Activated CD4-positive, alpha-beta T cell treated with anti-CD3 and anti-CD28 coated beads for 1 hour (primary cell): ENCODE results near the gene MCUB.
A peak's percentile ranks its signal among the peaks of the same experiment; 100 is the strongest.

Experiments used
- DNase-seq: peaks from one replicate; pipeline ENCODE4 v3.0.0-alpha.2; 2020

MCUB gene

DNA sequence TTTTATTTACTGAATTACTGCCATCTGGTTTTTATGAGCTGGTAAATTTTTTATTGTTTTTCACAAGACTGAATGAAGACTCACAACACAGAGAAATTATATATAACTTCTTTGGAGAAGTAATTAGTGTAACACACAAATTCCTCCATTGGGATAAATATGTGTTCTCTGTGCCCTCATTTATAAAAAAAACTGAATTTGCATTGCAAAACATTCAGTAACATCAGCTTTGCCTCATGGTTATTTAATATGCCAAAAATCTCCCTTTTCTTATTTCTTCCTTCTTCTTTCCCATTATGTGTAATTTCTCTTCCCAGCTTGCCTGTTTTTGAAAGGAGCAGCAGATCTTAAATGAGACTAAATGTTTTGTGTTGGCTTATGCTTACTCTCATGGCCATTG is 124.7 kb downstream of the MCUB start:
- no peak for DNase-seq

DNA sequence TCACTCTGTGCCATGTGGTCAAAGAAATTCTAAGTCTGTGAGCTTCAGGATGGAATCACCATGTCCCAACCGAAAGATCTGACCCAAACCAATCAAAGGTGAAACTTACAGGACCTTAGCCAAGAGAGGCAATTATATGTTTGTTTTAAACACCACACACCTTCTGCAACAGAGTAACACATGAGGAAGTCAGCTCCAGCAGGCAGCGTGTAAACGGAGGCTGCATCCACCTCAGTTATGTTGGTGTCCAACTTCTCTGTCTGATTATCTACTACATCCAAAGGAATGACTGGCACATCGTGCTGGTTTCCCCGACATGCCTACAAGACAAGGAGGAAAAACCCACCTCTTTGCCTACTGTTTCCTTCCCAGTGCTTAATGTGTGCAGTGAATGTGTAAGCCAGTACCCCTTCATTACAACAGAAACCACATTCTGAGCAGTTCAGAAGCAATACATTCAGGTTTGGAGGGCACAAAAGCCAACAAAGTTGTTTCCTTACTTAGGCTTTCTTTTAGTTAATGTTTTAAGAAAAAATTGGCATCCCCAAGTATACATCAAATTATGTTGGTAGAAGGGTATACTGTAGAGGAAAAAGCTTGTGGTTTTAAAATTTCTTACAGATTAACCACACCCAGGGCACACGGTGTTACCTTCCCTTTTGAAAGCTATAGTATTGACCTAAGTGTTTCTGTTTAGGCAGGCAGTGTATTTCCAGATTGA is 130.8 kb downstream of the MCUB start:
- DNase-seq: no peak

DNA sequence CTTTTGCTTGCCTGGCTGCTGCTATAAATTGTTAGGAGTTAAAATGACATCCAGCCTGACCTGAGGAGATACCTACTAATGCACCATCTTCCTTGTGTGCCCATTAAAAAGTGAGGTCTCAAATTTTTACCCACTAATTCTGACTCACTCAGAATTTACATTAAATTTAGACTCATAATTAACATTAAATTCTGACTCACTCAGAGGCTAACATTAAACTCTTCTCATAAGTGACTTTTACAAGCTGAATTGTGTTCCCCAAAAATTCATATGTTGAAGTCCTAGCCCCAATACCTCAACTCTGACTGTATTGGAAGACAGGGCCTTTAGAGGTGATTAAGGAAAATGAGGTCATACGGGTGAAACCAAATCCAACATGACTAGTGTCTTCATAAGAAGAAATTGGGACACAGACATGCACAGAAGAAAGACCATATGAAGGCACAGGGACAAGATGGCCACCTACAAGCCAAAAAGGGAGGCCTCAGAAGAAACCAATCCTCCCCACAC is 131.4 kb downstream of the MCUB start:
- no peak for DNase-seq

DNA sequence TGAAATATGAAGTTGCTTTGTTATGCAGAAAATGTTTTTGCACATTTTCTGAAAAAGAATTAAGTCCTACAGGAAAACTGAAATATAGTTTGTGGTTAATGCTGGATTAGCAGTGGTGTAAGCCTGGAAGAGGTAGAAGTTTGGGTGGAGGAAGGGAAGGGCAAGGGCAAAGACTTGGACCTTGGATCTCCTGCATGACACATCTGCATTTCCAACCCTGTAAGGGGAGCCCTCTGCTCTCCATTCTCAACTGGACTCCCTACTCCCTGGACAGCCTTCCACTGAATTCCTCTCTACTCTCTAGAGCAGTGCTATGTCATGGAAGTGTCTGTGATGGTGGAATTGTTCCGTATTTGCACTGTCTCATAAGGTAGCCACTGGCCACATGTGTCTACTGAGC is 138.6 kb downstream of the MCUB start:
- no peak for DNase-seq

DNA sequence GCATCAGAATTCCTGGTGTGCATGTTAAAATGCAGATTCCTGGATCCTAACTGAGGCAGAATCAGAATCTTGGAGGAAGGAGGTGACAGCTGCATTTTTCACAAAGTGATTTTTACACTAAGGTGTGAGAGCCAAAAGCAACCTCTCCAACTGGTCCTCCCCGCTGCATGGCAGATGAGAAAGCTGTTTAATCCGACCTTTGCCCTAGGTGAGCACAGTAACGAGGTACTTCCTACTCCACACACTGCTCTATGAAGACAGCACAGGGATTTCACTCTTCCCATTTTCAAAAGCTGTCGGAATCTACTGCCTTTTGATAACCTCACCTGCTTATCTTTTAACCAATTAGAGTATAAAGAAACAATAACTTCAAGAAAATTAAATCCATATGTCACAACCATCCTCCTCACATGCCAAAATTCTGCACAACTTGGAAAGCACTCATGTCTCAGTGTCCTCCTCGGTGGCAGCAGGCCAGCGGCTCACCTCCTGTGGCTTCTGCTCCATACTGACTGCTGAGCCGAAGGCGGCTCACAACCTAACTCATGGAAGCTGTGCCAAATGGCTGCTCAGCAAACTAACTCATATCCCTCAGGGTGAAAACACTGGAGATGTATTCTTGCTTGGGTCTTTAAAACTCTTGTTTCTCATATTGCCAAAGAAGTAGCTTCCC is 139.6 kb downstream of the MCUB start:
- no peak for DNase-seq

DNA sequence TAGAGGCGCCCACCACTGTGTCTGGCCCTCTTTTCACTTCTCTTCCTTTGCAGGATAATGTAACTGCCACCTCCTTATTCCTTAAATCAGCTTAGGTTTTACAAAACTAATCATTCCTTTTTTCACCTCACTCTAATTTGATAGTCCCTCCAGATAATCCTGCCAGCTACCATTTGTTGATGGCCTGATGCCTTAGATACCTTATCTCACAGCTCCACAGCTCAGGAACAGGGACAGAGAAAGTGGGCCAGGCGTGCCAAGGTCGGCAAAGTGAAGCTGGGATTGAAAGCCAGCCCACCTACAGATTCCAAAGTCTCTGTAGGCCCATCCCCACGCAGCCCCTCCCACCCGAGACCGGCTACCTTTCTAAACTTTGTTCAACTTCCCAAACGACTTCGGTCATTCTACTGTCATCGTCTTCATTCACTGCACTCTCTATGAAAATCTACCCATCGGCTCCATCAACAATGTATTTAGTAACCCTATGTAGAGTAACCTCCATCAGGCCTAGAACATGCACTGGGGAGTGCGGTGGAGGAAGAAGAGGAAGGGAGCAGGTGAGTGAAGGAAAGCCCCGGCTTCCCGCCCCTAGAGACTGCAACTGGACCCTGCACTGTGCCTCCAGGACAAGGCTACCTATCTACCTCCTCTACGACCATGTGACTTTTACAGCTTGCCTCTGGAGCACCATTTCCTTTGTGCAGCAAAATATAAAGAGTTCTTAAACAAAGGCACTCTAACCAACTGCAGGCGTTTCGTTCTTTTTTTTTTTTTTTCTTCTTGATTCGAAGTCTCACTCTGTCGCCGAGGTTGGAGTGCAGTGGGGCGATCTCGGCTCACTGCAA is 141.7 kb downstream of the MCUB start:
- no peak for DNase-seq

DNA sequence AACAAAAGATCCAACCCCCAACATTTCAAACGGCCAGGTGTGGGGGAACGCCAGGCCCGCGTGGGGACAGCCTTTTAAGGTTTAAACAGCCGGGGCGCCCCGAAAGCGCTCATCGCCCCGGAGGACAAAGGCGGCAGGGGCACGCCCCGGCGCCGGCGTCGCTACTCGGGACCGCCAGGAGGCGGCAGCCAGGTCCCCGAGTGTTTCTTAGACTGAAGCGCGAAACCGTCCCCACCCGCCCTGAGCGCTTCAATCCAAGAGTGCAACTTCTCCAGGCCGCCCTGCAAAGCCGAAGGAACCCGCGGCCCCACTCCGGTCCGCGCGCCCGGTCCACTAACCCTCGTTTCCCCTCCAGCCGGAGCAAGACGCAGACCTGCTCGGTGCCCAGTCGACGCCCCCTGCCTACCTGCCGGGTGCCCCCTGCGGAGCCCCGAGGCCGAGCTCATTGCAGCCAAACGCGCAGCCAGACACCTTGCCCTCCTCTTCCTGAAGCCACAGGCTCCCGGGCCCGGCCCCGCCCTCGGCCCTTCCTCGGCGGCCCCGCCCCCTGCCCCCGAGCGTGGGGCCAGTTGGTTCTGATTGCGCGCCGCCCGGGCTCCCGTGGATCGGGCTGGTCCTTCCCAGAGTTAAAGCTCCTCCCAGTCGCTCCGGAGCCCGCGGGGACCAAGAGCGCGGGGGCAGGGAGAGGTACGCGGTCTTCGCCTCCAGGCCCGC is 143.1 kb downstream of the MCUB start, which contains the start of gene CASP6:
Gene CASP6 (minus strand): TSS at position 496 of the 714 bp plus-strand sequence. CDS start 50 bp downstream, at position 446.
- DNase-seq: peak; percentile 62

DNA sequence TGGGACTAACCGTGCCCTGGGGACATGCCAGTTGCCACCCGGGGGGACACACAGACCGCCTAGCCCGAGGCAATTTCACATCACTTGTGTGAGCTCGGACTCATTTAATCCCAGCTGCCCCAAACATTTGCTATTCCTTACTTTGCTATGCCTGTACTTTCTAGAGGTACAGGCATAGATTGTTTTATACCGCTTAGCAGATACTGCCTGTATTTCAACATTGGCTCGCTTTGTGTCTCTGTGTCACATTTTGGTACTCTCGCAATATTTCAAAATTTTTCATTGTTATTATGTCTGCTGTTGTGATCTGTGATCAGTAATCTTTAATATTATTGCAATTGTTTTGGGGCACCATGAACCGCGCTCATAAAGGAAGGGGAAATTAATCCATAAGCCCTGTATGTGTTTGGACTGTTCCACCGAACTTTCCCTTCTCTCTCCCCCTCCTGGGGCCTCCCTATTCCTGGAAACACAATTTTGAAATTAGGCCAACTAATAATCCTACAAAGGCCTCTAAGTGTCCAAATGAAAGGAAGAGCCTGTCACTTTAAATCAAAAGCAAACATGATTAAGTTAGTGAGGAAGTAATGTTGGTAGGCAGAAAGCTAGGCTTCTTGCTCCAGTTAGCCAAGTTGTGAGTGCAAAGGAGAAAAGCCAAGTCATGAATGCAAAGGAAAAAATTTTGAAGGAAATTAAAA is 143.8 kb downstream of the MCUB start:
- no peak for DNase-seq

DNA sequence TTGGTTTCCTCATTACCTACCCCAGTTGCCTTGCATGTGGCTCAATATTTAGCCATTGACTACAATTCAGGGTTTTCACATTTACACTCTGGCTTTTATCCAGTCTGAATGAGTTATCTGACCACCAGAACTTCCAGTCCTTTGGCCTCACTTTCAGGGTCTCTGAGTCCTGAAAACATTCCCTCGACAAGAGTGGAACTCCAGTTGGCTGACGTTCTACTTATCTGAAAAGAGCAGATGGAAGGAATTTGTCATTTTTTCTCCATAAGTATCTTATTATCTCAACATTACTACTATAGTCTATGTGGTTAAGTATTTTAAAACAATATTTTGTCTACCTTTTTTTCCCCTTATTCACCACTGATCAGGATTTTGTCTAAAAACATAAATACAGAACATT is 148.4 kb downstream of the MCUB start:
- no peak for DNase-seq

DNA sequence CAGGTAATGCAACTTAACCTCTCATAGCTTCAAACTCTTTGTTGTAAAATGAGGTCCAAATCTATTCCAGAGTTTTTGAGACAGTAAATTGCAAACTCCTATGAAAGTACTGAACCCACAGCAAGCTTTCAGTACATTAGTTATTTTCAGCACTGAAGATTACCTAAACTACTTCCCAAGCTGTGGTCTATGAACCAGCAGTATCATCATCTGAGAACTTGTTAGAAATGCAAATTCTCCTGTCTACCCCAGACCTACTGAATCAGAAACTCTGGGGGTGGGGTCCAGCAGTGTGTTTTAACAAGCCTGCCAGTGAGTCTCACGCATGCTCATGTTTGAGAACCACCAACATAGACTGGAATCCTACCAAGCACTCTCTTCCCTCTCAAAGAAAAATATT is 148.9 kb downstream of the MCUB start:
- no peak for DNase-seq

DNA sequence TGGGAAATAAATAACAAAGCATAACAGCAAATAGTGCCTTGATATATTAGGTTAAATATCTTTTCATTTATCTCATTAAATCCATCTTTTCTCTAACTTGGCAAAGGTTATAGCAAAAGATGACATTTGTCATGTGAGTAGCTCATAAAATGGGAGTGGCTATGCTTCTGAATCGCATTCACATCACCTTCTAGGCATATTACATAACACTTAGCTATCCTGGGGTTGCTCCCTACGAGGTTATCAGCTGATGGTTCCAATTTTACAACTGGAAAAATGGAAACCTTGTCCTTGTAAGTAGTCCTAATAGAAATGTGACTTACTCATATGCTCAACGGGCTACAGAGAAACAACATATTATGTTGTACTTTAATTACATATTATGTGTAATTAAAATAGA is 153.5 kb downstream of the MCUB start:
- DNase-seq: no peak

DNA sequence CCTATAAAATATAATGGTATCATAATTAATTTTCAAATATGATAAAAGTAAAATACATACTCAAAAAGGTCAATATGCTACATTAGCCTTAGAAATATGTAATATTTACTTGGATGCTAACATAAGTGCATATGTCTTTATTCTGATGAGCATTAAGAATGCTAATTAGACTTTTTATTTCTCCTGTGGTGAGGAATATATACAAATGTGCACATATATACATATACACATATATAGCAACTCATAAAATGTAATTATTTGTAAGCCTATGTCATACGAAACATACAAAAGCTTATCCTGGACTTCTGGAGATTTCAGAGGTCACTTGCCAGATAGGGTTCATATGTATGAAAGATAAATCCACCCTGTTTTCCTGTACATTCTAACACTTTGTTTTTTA is 158.7 kb downstream of the MCUB start:
- no peak for DNase-seq

DNA sequence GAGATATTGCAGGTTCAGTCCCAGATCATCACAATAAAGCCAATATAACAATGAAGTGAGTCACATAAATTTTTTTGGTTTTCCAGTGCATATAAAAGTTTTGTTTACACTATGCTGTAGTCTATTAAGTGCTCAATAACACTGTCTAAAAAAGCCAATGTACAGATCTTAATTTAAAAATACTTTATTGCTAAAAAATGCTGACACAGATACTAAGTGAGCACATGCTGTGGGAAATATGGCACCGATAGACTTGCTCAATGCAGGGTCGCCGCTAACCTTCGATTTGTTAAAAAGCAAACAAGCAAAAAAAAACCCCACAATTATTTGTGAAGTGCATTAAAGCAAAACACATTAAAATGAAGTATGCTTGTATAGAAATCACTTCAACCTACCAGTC is 159.6 kb downstream of the MCUB start:
- no peak for DNase-seq

DNA sequence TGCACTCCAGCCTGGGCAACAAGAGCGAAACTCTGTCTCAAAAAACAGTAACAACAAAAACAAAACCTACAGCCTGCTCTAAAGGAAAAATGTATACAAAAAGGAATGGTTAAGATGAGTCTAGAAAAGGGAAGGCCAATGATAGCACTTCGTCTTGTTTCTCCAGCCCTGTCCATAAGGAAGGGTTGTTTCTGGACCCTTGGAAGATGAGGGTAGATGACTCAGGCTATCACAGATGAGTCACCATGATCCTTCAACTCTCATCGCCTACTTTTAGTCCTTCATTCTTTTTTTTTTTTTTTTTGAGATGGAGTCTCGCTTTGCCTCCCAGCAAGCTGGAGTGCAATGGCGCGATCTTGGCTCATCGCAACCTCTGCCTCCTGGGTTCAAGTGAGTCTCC is 161.0 kb downstream of the MCUB start:
- no peak for DNase-seq

DNA sequence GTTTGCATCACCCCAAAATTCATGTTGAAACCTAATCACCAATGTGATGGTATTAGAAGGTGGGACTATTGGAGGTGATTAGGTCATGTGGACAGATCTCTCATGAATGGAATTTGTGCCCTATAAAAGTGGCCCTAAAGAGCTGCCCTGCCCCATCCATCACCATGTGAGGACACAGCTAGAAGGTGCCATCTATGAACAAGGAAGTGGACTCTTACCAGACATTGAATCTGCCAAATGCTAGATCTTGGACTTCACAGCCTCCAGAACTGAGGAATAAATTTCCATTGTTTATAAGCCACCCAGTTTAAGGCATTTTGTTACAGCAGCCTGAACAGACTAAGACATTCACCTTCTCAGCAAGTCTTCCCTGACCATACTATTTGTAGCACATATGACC is 162.3 kb downstream of the MCUB start:
- no peak for DNase-seq

DNA sequence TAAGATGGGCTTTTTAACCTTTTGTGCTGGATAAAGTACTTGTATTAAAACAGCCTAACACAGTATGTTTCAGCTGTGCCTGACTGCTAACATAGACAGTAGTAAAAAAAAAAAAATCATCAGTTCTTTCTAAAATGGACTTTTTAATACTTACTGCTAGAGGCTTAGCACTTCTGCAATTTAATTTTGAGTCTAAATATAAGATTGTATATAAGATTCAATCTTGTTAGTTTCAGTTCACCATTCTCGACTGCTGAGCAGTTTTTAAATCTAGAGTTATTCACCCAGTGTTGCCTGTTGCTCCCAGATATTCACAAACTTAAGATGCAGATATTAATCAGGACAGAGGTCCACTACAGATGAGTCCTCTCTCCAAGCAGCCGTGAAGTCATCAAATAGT is 163.1 kb downstream of the MCUB start:
- no peak for DNase-seq

DNA sequence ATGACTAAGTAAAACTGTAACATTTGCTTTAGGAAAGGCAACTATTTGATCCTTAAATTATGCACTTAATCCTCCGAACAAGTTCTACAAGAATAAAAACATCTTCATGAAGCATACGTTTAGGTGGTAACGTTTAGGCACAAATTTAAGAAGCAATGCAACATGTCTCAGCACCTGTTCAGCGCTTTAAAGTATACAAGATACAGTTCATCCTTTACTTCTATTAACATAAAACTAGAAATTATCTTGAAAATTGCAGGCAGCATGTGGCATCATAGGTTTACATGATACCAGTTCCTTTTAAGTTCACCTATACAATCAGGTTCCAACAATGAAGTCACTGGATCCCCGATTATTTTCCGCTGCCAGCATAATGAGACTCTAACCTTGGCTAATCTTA is 168.3 kb downstream of the MCUB start:
- DNase-seq: no peak

DNA sequence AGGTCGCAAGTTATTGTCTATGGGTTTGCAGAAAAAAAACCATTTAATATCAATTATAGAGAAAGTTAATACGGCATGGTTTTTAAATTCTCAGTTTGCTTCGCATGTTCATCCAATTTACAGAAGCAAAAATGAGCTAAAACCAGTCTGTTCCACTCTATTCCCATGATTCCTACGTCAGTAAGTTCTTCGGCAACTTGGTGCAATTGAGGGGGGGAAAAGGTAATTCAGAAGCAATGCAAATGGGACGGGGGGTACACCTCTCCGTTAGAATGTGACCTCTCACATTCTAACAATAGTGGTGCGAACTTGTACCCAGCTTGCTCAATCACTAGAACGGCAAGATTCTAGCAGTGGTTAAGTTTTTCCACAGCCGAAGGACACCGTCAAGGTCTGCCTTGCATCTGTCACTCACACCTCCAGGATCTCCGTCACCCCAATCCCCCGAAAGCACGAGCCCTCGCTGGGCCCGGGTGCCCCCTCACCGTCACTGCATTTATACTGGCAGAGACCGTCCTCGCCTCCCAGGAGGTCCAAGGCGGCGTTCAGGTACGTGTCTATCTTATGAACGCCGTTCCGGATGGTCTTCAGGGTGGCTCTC is 169.2 kb downstream of the MCUB start:
- DNase-seq: no peak

DNA sequence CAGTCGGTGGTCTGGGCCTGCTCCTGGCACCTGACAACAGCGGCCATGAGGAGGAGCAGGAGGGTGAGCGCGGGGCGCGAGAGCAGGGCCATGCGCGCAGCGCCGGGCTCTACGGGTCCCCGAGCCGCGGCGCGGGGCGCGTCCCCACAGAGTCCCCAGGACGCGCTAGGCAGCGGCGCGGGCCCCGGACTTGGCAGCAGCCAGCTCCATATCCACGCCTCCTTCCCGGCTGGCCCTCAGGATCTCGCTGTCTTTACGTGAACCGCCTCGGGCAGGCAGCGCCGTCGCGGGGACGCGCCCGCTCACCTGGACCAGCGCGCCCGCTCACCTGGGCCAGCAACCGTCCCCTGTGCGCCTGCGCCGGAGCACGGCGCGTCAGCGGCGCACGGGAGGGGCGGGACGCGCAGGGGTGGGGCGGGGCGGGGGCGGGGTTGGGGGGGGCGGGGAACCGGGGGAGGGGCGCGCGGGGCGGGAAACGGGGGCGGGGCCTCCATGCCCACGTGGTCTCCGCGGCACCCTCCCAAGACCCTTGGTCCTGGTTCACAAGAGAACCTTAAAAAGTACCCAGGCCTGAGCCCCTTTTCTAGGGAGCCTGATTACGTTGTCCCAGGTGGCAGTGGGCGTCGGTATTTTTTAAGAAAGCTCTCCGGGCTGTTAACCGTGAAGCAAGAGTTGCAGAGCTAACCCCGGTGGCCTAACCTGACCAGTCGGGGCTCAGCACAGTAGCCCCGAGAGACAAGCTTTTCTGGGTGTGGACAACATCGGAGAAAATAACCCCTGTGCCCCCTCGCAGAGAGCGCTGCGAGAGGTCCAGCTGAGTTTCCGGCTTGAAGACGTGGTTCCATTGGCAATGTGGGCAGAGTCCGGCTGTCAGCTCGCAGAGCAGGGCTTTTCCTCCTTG is 169.9 kb downstream of the MCUB start, which contains the start of gene PLA2G12A:
Gene PLA2G12A (minus strand): TSS at position 353 of the 901 bp plus-strand sequence. CDS start 261 bp downstream, at position 92.
- peak; percentile 70 for DNase-seq
